ENCODE results near the gene IFNLR1. TPM values are rescaled to one million over a fixed set of nuclear protein-coding genes. Genes with fewer than 3 reads are reported as not detected.

IFNLR1 gene
- polyA plus RNA-seq, 3 donors = not detected

GRCh38 chr1:24109686-24110475 is 77.2 kb downstream of the IFNLR1 start:
- peaks cover 0 to 2% of the 10 kb centered on the region in 2 donors for H3K27me3 ChIP-seq (ENCODE audit: control insufficient read depth in 2 of 2, insufficient read depth in 2 of 2, low read length in 2 of 2)
- DNase-seq = no peak
- 91% methylated on average over 14 of the region's 15 CpGs for WGBS (ENCODE audit: insufficient coverage)
- H3K27ac ChIP-seq (ENCODE audit: low read depth in 1 of 2, low read length in 2 of 2) = no peak overlapping the region
- H4K20me1 ChIP-seq (ENCODE audit: insufficient read depth, low read length) = no peaks in the 10 kb centered on the region
- no peak overlapping the region for H3K4me3 ChIP-seq (replicated peaks in 1 of 3; ENCODE audit: low read depth in 2 of 3, low read length in 3 of 3)
- H3K9me3 ChIP-seq (replicated peaks in 1 of 2; ENCODE audit: control insufficient read depth in 1 of 2, insufficient read depth in 1 of 2, low read length in 2 of 2) = no peaks in the 10 kb centered on the region
- Mint-ChIP-seq H3K4me3 (no peak overlapping the region), H3K4me1 (peaks cover 12% of the 10 kb centered on the region), H3K27ac (peak overlapping the region in 1 of 7 donors; percentile 12), H3K9me3 (no peaks in the 10 kb centered on the region), H3K36me3 (no peaks in the 10 kb centered on the region), H3K27me3 (ENCODE audit: low read depth in 3 of 3) (peaks cover 12 to 26% (median 16%) of the 10 kb centered on the region in 3 donors)
- no peak overlapping the region for H3K9ac ChIP-seq (ENCODE audit: insufficient read depth, low read length, poor library complexity, severe bottlenecking)
- H3K79me2 ChIP-seq (ENCODE audit: insufficient read depth, low read length) = no peaks in the 10 kb centered on the region
- intact Hi-C loops (cut with micrococcal nuclease) = no loop called here
- TF ChIP-seq CTCF (IDR thresholded peaks at IDR 0.05) = no peak
- no peak overlapping the region for H3K4me2 ChIP-seq (replicated peaks; ENCODE audit: extremely low read depth, low read length, poor library complexity, severe bottlenecking)
- no peaks in the 10 kb centered on the region for H3K36me3 ChIP-seq (replicated peaks in 1 of 2; ENCODE audit: control insufficient read depth in 1 of 2, insufficient read depth in 2 of 2, low read length in 2 of 2)
- H2AFZ ChIP-seq (ENCODE audit: insufficient read depth, low read depth, low read length, poor library complexity, severe bottlenecking) = no peak overlapping the region
- H3K4me1 ChIP-seq (ENCODE audit: control insufficient read depth in 1 of 2, insufficient read depth in 2 of 2, low read length in 2 of 2) = no peaks in the 10 kb centered on the region

GRCh38 chr1:24109166-24109483 is 78.0 kb downstream of the IFNLR1 start:
- Histone ChIP-seq H3K27me3 (ENCODE audit: control insufficient read depth in 2 of 2, insufficient read depth in 2 of 2, low read length in 2 of 2) (peaks cover 0 to 2% of the 10 kb centered on the region in 2 donors), H2AFZ (ENCODE audit: insufficient read depth, low read depth, low read length, poor library complexity, severe bottlenecking) (no peak overlapping the region), H3K4me2 (replicated peaks; ENCODE audit: extremely low read depth, low read length, poor library complexity, severe bottlenecking) (no peak overlapping the region), H3K36me3 (replicated peaks in 1 of 2; ENCODE audit: control insufficient read depth in 1 of 2, insufficient read depth in 2 of 2, low read length in 2 of 2) (no peaks in the 10 kb centered on the region), H4K20me1 (ENCODE audit: insufficient read depth, low read length) (no peaks in the 10 kb centered on the region), H3K4me3 (replicated peaks in 1 of 3; ENCODE audit: low read depth in 2 of 3, low read length in 3 of 3) (no peak overlapping the region), H3K27ac (ENCODE audit: low read depth in 1 of 2, low read length in 2 of 2) (no peak overlapping the region), H3K9me3 (replicated peaks in 1 of 2; ENCODE audit: control insufficient read depth in 1 of 2, insufficient read depth in 1 of 2, low read length in 2 of 2) (no peaks in the 10 kb centered on the region), H3K79me2 (ENCODE audit: insufficient read depth, low read length) (no peaks in the 10 kb centered on the region), H3K4me1 (ENCODE audit: control insufficient read depth in 1 of 2, insufficient read depth in 2 of 2, low read length in 2 of 2) (no peaks in the 10 kb centered on the region), H3K9ac (ENCODE audit: insufficient read depth, low read length, poor library complexity, severe bottlenecking) (no peak overlapping the region)
- Mint-ChIP-seq H3K4me1 (peaks cover 12% of the 10 kb centered on the region), H3K36me3 (no peaks in the 10 kb centered on the region), H3K27me3 (ENCODE audit: low read depth in 3 of 3) (peaks cover 9 to 25% (median 16%) of the 10 kb centered on the region in 3 donors), H3K9me3 (no peaks in the 10 kb centered on the region), H3K27ac (peak overlapping the region in 1 of 7 donors; percentile 28), H3K4me3 (no peak overlapping the region)
- 100% methylated on average over 1 of the region's 1 CpG for WGBS (ENCODE audit: insufficient coverage)
- intact Hi-C loops (cut with micrococcal nuclease) = no loop called here
- TF ChIP-seq CTCF (IDR thresholded peaks at IDR 0.05) = no peak
- DNase-seq = no peak

Measured in CD14-positive monocyte (primary cell).